Activated CD4-positive, alpha-beta T cell treated with anti-CD3 and anti-CD28 coated beads for 4 hours (primary cell): ENCODE results near the gene ATP6V0A1.
"Not testable (repeated sequence)": the region's sequence is repeated elsewhere in the genome, so short reads cannot be mapped to it uniquely, and the experiment has no call there.

Source experiments
- DNase-seq, 2 donors: peaks; one replicate each; pipeline ENCODE4 v3.0.0-alpha.2; 2020

The ATP6V0A1 gene

GRCh38 chr17:42438600-42439567, 19.8 kb upstream of the ATP6V0A1 start:
- peak; percentile 33 to 45 for DNase-seq

- DNase-seq, result no peak
Observed at GRCh38 chr17:42441371-42442195, 17.1 kb upstream of the ATP6V0A1 start.

GRCh38 chr17:42442196-42442565, 16.5 kb upstream of the ATP6V0A1 start:
- no peak for DNase-seq

- not testable (repeated sequence) for DNase-seq
Observed at GRCh38 chr17:42449176-42449575, 9.5 kb upstream of the ATP6V0A1 start.

- not testable (repeated sequence) for DNase-seq
Observed at GRCh38 chr17:42449838-42450237, 8.8 kb upstream of the ATP6V0A1 start.

- DNase-seq, result not testable (repeated sequence)
Observed at GRCh38 chr17:42451270-42451669, 7.4 kb upstream of the ATP6V0A1 start.

GRCh38 chr17:42453439-42453838, 5.2 kb upstream of the ATP6V0A1 start:
- no peak for DNase-seq

- DNase-seq, result not testable (repeated sequence)
Observed at GRCh38 chr17:42454987-42455386, 3.7 kb upstream of the ATP6V0A1 start.

- DNase-seq, result peak in 1 of 2 donors; percentile 5
Observed at GRCh38 chr17:42456223-42457106, 2.2 kb upstream of the ATP6V0A1 start.

GRCh38 chr17:42457107-42457792, 1.4 kb upstream of the ATP6V0A1 start:
- DNase-seq, result no peak

GRCh38 chr17:42459256-42459800, 650 bp downstream of the ATP6V0A1 start:
- peak in 1 of 2 donors; percentile 9 for DNase-seq

- no peak for DNase-seq
Observed at GRCh38 chr17:42459801-42460281, 1.2 kb downstream of the ATP6V0A1 start.

- no peak for DNase-seq
Observed at GRCh38 chr17:42460371-42460770, 1.7 kb downstream of the ATP6V0A1 start.

GRCh38 chr17:42463976-42464400, 5.3 kb downstream of the ATP6V0A1 start:
- DNase-seq, result no peak

GRCh38 chr17:42467889-42468288, 9.2 kb downstream of the ATP6V0A1 start:
- no peak for DNase-seq

GRCh38 chr17:42472709-42473521, 14.2 kb downstream of the ATP6V0A1 start:
- DNase-seq, result no peak

- no peak for DNase-seq
Observed at GRCh38 chr17:42474276-42474675, 15.6 kb downstream of the ATP6V0A1 start.

- DNase-seq, result no peak
Observed at GRCh38 chr17:42475121-42475520, 16.4 kb downstream of the ATP6V0A1 start.

GRCh38 chr17:42475835-42476234, 17.2 kb downstream of the ATP6V0A1 start:
- DNase-seq, result no peak

- DNase-seq, result no peak
Observed at GRCh38 chr17:42476411-42476810, 17.7 kb downstream of the ATP6V0A1 start.

GRCh38 chr17:42477173-42477572, 18.5 kb downstream of the ATP6V0A1 start:
- no peak for DNase-seq
